Loucy (cell line): ENCODE results near the gene ZNF774.

Experiments
- H2AFZ ChIP-seq: fragments of 200-600 bp; sonication (generic); 2 replicates; pipeline ENCODE4 v1.6.0; 2016; ENCODE audit warnings: antibody characterized with exemption, mild to moderate bottlenecking, low read length, moderate library complexity
- H3F3A ChIP-seq: fragments of 200-600 bp; 2 replicates; pipeline ENCODE4 v1.6.0; 2016; ENCODE audit warnings: antibody characterized with exemption, low read depth, mild to moderate bottlenecking
- H3K27me3 ChIP-seq: fragments of 200-600 bp; sonication (generic); 2 replicates; pipeline ENCODE4 v1.6.1; 2014; ENCODE audit warnings: low read length, mild to moderate bottlenecking; ENCODE audit not compliant: insufficient read depth, poor library complexity, severe bottlenecking
- H3K36me3 ChIP-seq: fragments of 200-600 bp; sonication (generic); 2 replicates; pipeline ENCODE4 v1.6.1; 2016; ENCODE audit warnings: low read length; ENCODE audit not compliant: insufficient read depth
- H3K4me1 ChIP-seq: fragments of 200-600 bp; sonication (generic); 2 replicates; pipeline ENCODE4 v1.5.1; 2014; ENCODE audit warnings: low read length, mild to moderate bottlenecking; ENCODE audit not compliant: insufficient read depth, poor library complexity, severe bottlenecking
- H3K4me2 ChIP-seq: fragments of 200-600 bp; sonication (generic); 2 replicates; pipeline ENCODE4 v1.6.0; 2014; ENCODE audit warnings: antibody characterized with exemption, low read length, low read depth, mild to moderate bottlenecking; ENCODE audit not compliant: poor library complexity, severe bottlenecking
- H3K4me3 ChIP-seq: fragments of 200-600 bp; sonication (generic); 2 replicates; pipeline ENCODE4 v1.5.1; 2014; ENCODE audit warnings: low read length, mild to moderate bottlenecking, mixed read lengths; ENCODE audit not compliant: poor library complexity, severe bottlenecking
- H3K79me2 ChIP-seq: fragments of 200-600 bp; sonication (generic); 2 replicates; pipeline ENCODE4 v1.6.1; 2014; ENCODE audit warnings: low read length; ENCODE audit not compliant: insufficient read depth
- H3K9ac ChIP-seq: fragments of 200-600 bp; sonication (generic); 2 replicates; pipeline ENCODE4 v1.6.0; 2014; ENCODE audit warnings: mild to moderate bottlenecking, low read depth, low read length, moderate library complexity; ENCODE audit not compliant: poor library complexity, severe bottlenecking
- H3K9me2 ChIP-seq: fragments of 200-600 bp; sonication (generic); replicated peaks from 2 replicates; pipeline ENCODE4 v1.6.1; 2016; ENCODE audit warnings: low read depth, low read length, mixed read lengths
- H3K9me3 ChIP-seq: fragments of 200-600 bp; sonication (generic); 2 replicates; pipeline ENCODE4 v1.6.1; 2014; ENCODE audit warnings: mild to moderate bottlenecking, antibody characterized with exemption, low read length, low read depth; ENCODE audit not compliant: insufficient read depth
- H4K20me1 ChIP-seq: fragments of 200-600 bp; sonication (generic); 2 replicates; pipeline ENCODE4 v1.6.0; 2014; ENCODE audit warnings: antibody characterized with exemption, low read length, mild to moderate bottlenecking; ENCODE audit not compliant: insufficient read depth, poor library complexity, severe bottlenecking
- EZH2phosphoT487 ChIP-seq: fragments of 200-600 bp; IDR thresholded peaks from 2 replicates; pipeline ENCODE4 v1.6.1; 2018; ENCODE audit warnings: antibody characterized with exemption, mild to moderate bottlenecking, moderate library complexity, borderline replicate concordance
- TF ChIP-seq, protein P1 (sequence below): fragments of 200-600 bp; sonication (generic); conservative IDR thresholded peaks from 2 replicates; pipeline ENCODE4 v1.5.1; 2014; ENCODE audit warnings: mild to moderate bottlenecking, antibody characterized with exemption, low read length

ZNF774 gene

DNA sequence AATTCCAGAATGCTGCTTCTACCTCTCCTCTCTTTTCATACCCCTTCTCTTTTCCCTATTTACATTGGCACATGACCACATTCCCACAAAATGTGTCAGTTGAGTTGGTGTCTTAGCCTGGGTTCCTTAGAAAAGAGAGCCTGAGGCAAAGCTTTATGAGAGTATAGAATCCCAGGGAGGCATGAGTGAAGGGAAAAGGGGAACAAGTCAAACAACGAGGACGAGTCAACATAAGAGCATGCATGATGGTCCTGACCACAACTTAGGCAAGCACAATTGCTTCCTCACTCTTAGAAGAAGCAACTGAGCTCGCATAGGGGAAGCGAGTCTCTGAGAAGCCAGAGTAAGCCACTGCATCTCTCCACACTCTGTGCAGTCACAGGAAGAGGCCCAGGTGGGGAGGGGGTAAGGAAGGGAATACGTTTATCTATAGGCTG, 15.4 kb upstream of the ZNF774 start:
- Histone ChIP-seq H3K4me3 (peak overlapping the region; percentile 24), H3K79me2 (no peaks in the 10 kb centered on the region), H3K4me1 (peaks cover 13% of the 10 kb centered on the region), H3K27me3 (no peaks in the 10 kb centered on the region), H2AFZ (peak overlapping the region; percentile 90), H3K4me2 (peak overlapping the region; percentile 52), H3K9me2 (no peaks in the 10 kb centered on the region), H4K20me1 (no peaks in the 10 kb centered on the region), H3K36me3 (no peaks in the 10 kb centered on the region), H3F3A (no peaks in the 10 kb centered on the region), H3K9ac (peak overlapping the region; percentile 31), H3K9me3 (no peaks in the 10 kb centered on the region)
- TF ChIP-seq, protein P1, sequence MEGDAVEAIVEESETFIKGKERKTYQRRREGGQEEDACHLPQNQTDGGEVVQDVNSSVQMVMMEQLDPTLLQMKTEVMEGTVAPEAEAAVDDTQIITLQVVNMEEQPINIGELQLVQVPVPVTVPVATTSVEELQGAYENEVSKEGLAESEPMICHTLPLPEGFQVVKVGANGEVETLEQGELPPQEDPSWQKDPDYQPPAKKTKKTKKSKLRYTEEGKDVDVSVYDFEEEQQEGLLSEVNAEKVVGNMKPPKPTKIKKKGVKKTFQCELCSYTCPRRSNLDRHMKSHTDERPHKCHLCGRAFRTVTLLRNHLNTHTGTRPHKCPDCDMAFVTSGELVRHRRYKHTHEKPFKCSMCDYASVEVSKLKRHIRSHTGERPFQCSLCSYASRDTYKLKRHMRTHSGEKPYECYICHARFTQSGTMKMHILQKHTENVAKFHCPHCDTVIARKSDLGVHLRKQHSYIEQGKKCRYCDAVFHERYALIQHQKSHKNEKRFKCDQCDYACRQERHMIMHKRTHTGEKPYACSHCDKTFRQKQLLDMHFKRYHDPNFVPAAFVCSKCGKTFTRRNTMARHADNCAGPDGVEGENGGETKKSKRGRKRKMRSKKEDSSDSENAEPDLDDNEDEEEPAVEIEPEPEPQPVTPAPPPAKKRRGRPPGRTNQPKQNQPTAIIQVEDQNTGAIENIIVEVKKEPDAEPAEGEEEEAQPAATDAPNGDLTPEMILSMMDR = no peak
- TF ChIP-seq EZH2phosphoT487 = no peak

DNA sequence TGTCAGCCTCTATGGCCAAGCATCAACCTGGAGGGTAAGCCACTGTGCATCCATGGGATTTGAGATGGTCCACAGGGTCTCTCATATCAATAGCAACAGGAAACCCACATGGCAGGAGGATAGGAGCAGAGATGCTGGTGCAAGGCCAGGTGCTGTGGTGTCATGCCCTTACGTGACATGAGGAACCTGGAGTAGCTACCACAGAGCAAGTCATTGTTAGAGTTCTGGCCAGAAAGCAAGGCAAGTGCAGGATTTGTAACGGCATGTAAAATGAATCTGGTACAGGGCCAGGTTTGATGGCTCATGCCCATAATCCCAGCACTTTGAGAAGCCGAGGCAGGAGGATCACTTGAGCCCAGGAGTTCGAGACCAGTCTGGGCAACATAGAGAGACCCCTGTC, 14.8 kb upstream of the ZNF774 start:
- no peak overlapping the region for H3K9ac ChIP-seq
- H3F3A ChIP-seq = no peaks in the 10 kb centered on the region
- H3K4me1 ChIP-seq = peaks cover 17% of the 10 kb centered on the region
- TF ChIP-seq EZH2phosphoT487 = no peak
- TF ChIP-seq, protein P1 = no peak
- H3K9me2 ChIP-seq = no peaks in the 10 kb centered on the region
- no peaks in the 10 kb centered on the region for H3K79me2 ChIP-seq
- peak overlapping the region; percentile 52 for H3K4me2 ChIP-seq
- no peaks in the 10 kb centered on the region for H3K36me3 ChIP-seq
- H3K27me3 ChIP-seq = no peaks in the 10 kb centered on the region
- H3K9me3 ChIP-seq = no peaks in the 10 kb centered on the region
- H2AFZ ChIP-seq = peak overlapping the region; percentile 90
- no peak overlapping the region for H3K4me3 ChIP-seq
- H4K20me1 ChIP-seq = no peaks in the 10 kb centered on the region

DNA sequence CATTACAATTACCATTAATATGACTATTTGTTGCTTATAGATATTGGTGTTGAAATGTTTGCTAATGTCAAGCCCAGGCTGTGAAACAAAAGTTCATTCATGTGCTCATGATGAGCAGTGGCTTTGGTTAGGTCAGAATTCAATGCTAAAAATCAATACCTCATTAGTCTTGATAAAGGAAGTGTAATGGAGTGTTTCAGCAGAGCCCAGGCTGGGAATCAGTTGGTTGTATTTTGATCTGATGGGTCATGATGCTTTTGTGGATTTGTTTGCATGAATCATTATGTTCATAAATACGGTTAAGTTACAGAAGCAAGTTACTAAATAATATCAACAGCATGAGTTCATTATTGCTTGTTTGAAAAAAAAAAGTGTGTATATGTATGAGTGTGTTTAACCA, 13.6 kb upstream of the ZNF774 start:
- Histone ChIP-seq H2AFZ (no peak overlapping the region), H3K4me3 (no peak overlapping the region), H3K9me3 (no peaks in the 10 kb centered on the region), H3F3A (no peaks in the 10 kb centered on the region), H3K4me1 (peaks cover 30% of the 10 kb centered on the region), H3K27me3 (no peaks in the 10 kb centered on the region), H3K9me2 (no peaks in the 10 kb centered on the region), H3K79me2 (no peaks in the 10 kb centered on the region), H3K9ac (no peak overlapping the region), H3K36me3 (no peaks in the 10 kb centered on the region), H3K4me2 (no peak overlapping the region), H4K20me1 (no peaks in the 10 kb centered on the region)
- TF ChIP-seq EZH2phosphoT487 = no peak

DNA sequence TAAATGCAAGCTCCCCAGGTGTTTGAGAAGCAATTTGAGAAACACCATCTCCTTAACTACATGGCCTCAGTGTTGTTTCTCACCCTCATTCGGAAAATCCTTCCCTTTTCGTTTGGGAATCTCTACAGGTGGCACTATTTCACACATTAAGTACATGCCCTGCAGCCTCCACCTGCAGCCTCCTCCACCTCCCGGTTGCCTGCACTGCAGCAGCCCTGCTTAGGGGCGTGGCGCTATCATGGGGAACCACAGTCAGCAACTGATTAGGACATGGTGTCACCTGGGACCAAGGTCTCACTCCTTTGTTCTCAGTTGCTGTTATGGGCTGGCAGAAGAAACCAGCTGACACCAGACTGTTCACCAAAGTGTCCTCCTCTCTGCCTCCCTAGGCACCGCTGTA, 11.7 kb upstream of the ZNF774 start:
- Histone ChIP-seq H4K20me1 (no peaks in the 10 kb centered on the region), H3K27me3 (no peaks in the 10 kb centered on the region), H3K9me3 (no peaks in the 10 kb centered on the region), H2AFZ (no peak overlapping the region), H3K4me1 (peaks cover 34% of the 10 kb centered on the region), H3K4me3 (no peak overlapping the region), H3K9me2 (no peaks in the 10 kb centered on the region), H3F3A (no peaks in the 10 kb centered on the region), H3K4me2 (no peak overlapping the region), H3K9ac (no peak overlapping the region), H3K79me2 (no peaks in the 10 kb centered on the region), H3K36me3 (no peaks in the 10 kb centered on the region)
- TF ChIP-seq EZH2phosphoT487 = no peak
- TF ChIP-seq, protein P1 = no peak
